DOHH2 (cell line): Measurements from ENCODE around the gene GSS.

ENCODE experiments used
- EZH2phosphoT487 ChIP-seq: fragments of 200-600 bp; sonication (generic); IDR thresholded peaks from 2 replicates; pipeline ENCODE4 v1.6.1; 2017; ENCODE audit warnings: borderline replicate concordance, mild to moderate bottlenecking, antibody characterized with exemption, low read length, moderate library complexity, mixed read lengths
- TF ChIP-seq, protein P1 (sequence below): fragments of 200-600 bp; sonication (generic); IDR thresholded peaks from one replicate; pipeline ENCODE4 v1.5.1; 2014; ENCODE audit warnings: antibody characterized with exemption, mild to moderate bottlenecking, low read depth, low read length; ENCODE audit not compliant: poor library complexity, severe bottlenecking

DNA sequence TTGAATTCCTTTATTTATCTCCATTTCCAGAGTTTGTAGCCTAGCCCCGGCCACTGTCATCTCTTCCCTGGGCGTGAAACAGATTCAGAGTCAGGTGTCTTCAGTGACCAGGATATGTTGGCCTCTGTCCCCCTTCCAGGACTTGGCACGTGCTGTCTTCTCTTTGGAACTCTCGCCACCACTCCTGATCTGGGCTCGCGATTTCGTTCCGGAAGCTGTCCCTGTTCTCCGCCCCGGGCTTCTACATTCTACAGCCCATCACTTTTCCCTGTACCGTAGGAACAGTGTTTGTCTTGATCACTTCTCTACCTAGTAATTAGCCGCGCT lies 739 bp downstream of the GSS start:
- TF ChIP-seq, protein P1, sequence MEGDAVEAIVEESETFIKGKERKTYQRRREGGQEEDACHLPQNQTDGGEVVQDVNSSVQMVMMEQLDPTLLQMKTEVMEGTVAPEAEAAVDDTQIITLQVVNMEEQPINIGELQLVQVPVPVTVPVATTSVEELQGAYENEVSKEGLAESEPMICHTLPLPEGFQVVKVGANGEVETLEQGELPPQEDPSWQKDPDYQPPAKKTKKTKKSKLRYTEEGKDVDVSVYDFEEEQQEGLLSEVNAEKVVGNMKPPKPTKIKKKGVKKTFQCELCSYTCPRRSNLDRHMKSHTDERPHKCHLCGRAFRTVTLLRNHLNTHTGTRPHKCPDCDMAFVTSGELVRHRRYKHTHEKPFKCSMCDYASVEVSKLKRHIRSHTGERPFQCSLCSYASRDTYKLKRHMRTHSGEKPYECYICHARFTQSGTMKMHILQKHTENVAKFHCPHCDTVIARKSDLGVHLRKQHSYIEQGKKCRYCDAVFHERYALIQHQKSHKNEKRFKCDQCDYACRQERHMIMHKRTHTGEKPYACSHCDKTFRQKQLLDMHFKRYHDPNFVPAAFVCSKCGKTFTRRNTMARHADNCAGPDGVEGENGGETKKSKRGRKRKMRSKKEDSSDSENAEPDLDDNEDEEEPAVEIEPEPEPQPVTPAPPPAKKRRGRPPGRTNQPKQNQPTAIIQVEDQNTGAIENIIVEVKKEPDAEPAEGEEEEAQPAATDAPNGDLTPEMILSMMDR: no peak
- TF ChIP-seq EZH2phosphoT487: no peak
